Activated CD4-positive, alpha-beta memory T cell treated with anti-CD3 and anti-CD28 coated beads for 36 hours (primary cell): ENCODE data around the gene CDCA3. TPM values are rescaled to one million over a fixed set of nuclear protein-coding genes. Genes with fewer than 3 reads are reported as not detected.
"Not testable (repeated sequence)": the region's sequence is repeated elsewhere in the genome, so short reads cannot be mapped to it uniquely, and the experiment has no call there.

Experiments used
- CTCF ChIA-PET: fragments of 350-600 bp; sonication (Branson Sonifier 250); formaldehyde crosslinking; loops from one replicate; lab custom pipeline; 2021; ENCODE audit warnings: antibody characterized with exemption, inconsistent platforms; lab: Charles Lee
- POLR2A ChIA-PET: fragments of 350-600 bp; sonication (Branson Sonifier 250); formaldehyde crosslinking; loops from one replicate; lab custom pipeline; 2021; ENCODE audit warnings: antibody characterized with exemption; lab: Charles Lee
- DNase-seq: peaks from one replicate; pipeline ENCODE4 v3.0.0-alpha.2; 2020
- H3K27ac Mint-ChIP-seq: one replicate; pipeline ENCODE4 v1.8.0; 2021; ENCODE audit warnings: mixed read lengths
- H3K27me3 Mint-ChIP-seq: one replicate; pipeline ENCODE4 v1.8.0; 2021; ENCODE audit warnings: mixed read lengths
- H3K36me3 Mint-ChIP-seq: one replicate; pipeline ENCODE4 v1.8.0; 2021; ENCODE audit warnings: mixed read lengths
- H3K4me1 Mint-ChIP-seq: one replicate; pipeline ENCODE4 v1.8.0; 2021; ENCODE audit warnings: low read depth, mixed read lengths
- H3K4me3 Mint-ChIP-seq: one replicate; pipeline ENCODE4 v1.8.0; 2021; ENCODE audit warnings: mild to moderate bottlenecking, mixed read lengths
- H3K9me3 Mint-ChIP-seq: one replicate; pipeline ENCODE4 v1.8.0; 2021; ENCODE audit warnings: mixed read lengths
- intact Hi-C: fragments of 100-400 bp; cut with micrococcal nuclease; formaldehyde crosslinking; loops from one replicate; pipeline ENCODE4 v1.15.1; 2023
- total RNA-seq, 2 experiments: library from RNA; stranded (reverse); gene quantifications; one replicate each; pipeline ENCODE4 v1.2.3, GENCODE V29; 2021

CDCA3 gene
- total RNA-seq = 10 to 100 TPM; 80.3 to 87.8 TPM

GRCh38 chr12:6851153-6851920 lies at the start of gene CDCA3:
Gene CDCA3 (minus strand): TSS chr12:6851286. CDS start chr12:6850952, 334 bp downstream.
- DNase-seq = peak; percentile 97
- peaks cover 29% of the 10 kb centered on the region for H3K4me1 Mint-ChIP-seq
- H3K36me3 Mint-ChIP-seq = peaks cover 29% of the 10 kb centered on the region
- peak within 1 kb of the TSS; percentile 95 for H3K4me3 Mint-ChIP-seq
- POLR2A ChIA-PET = interaction anchor here (0.8 to 5.0 kb wide), 25 partner anchors 8 to 381 kb away, joined by 3 to 94 read pairs (median 6); partner anchors contain the start of genes C12orf57, CD4, COPS7A and GAPDH
- H3K27me3 Mint-ChIP-seq = no peaks in the 10 kb centered on the region
- peak within 1 kb of the TSS; percentile 98 for H3K27ac Mint-ChIP-seq
- H3K9me3 Mint-ChIP-seq = no peaks in the 10 kb centered on the region
- CTCF ChIA-PET = interaction anchor here (0.9 to 6.5 kb wide), 18 partner anchors 9 to 358 kb away, joined by 3 to 74 read pairs (median 5); partner anchors contain the start of genes MLF2, MRPL51, PTMS and SPSB2
- intact Hi-C loops = loop anchor here (1.0 to 5.0 kb wide), 4 partner anchors 162 to 424 kb away; partner anchors contain the start of genes CHD4, MRPL51 and ZNF384

- Mint-ChIP-seq H3K36me3 (no peaks in the 10 kb centered on the region), H3K27me3 (no peaks in the 10 kb centered on the region), H3K4me3 (no peak overlapping the region), H3K9me3 (no peaks in the 10 kb centered on the region), H3K4me1 (peaks cover 7% of the 10 kb centered on the region), H3K27ac (no peak overlapping the region)
- CTCF ChIA-PET = interaction anchor here (0.6 to 1.5 kb wide), 4 partner anchors 9 to 119 kb away, joined by 4 to 7 read pairs (median 5); no protein-coding TSS in a partner anchor
- peak; percentile 47 for DNase-seq
- intact Hi-C loops = no loop called here
- POLR2A ChIA-PET = interaction anchor here (0.7 kb wide), 1 partner anchor 27 kb away, joined by 3 read pairs; the partner anchor contains the start of gene SPSB2
Measured at GRCh38 chr12:6899837-6900519, 48.9 kb upstream of the CDCA3 start.

DNA sequence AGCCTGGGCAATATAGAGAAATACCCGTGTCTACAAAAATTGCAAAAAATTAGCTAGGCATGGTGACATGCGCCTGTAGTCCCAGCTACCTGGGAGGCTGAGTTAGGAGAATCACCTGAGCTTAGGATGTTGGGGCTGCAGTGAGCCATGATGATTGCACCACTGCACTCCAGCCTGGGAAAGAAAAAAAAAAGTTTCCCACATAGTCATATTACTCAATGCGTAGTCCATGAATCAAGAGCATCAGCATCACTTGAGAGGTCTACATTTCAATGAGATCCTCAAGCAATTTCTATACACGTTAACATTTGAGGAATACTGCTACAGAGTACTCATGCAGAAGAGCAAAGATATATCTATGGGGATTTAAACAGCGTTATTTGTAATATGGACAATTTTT lies 48.3 kb upstream of the CDCA3 start:
- Mint-ChIP-seq H3K27me3 (no peaks in the 10 kb centered on the region), H3K4me3 (no peak overlapping the region), H3K4me1 (peaks cover 7% of the 10 kb centered on the region), H3K9me3 (no peaks in the 10 kb centered on the region), H3K36me3 (no peaks in the 10 kb centered on the region), H3K27ac (no peak overlapping the region)
- intact Hi-C loops = no loop called here
- DNase-seq = no peak
- ChIA-PET POLR2A (interaction anchor here (0.7 kb wide), 1 partner anchor 27 kb away, joined by 3 read pairs; the partner anchor contains the start of gene SPSB2), CTCF (interaction anchor here (0.7 to 1.5 kb wide), 3 partner anchors 8 to 146 kb away, joined by 4 to 7 read pairs (median 4); partner anchors contain the start of gene MLF2)

- CTCF ChIA-PET = interaction anchor here (0.7 to 1.2 kb wide), 3 partner anchors 25 to 965 kb away, joined by 3 read pairs; no protein-coding TSS in a partner anchor
- Mint-ChIP-seq H3K4me3 (no peak overlapping the region), H3K9me3 (no peaks in the 10 kb centered on the region), H3K27me3 (no peaks in the 10 kb centered on the region), H3K36me3 (no peaks in the 10 kb centered on the region), H3K4me1 (peaks cover 10% of the 10 kb centered on the region), H3K27ac (no peak overlapping the region)
- no peak for DNase-seq
- POLR2A ChIA-PET = interaction anchor here (0.5 kb wide), 1 partner anchor 228 kb away, joined by 3 read pairs; no protein-coding TSS in a partner anchor
- intact Hi-C loops = no loop called here
Measured at GRCh38 chr12:6896846-6897435, 45.9 kb upstream of the CDCA3 start.

- peaks cover 17% of the 10 kb centered on the region for H3K4me1 Mint-ChIP-seq
- no peaks in the 10 kb centered on the region for H3K27me3 Mint-ChIP-seq
- H3K27ac Mint-ChIP-seq = no peak overlapping the region
- H3K4me3 Mint-ChIP-seq = no peak overlapping the region
- peaks cover 2% of the 10 kb centered on the region for H3K36me3 Mint-ChIP-seq
- intact Hi-C loops = no loop called here
- H3K9me3 Mint-ChIP-seq = no peaks in the 10 kb centered on the region
- CTCF ChIA-PET = interaction anchor here (0.6 to 1.0 kb wide), 2 partner anchors 44 to 70 kb away, joined by 3 to 6 read pairs; no protein-coding TSS in a partner anchor
- DNase-seq = no peak
- POLR2A ChIA-PET = no interaction called here
Measured at GRCh38 chr12:6894321-6894720, 43.2 kb upstream of the CDCA3 start.

DNA sequence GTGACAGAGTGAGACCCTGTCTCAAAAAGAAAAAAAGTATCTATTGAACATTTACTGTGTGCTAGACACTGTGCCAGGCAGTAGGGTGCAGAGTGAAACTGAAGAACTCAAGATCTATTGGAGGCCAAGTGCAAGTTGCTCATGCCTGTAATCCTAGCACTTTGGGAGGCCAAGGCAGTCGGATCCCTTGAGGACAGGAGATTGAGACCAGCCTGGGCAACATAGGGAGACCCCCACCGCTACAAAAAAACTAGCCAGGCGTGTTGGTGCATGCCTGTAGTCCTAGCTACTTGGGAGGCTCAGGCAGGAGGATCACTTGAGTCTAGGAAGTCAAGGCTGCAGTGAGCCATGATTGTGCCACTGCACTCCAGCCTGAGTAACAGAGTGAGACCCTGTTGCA lies 41.6 kb upstream of the CDCA3 start:
- DNase-seq, H3K9me3 Mint-ChIP-seq, H3K27me3 Mint-ChIP-seq, H3K36me3 Mint-ChIP-seq, intact Hi-C loops, H3K27ac Mint-ChIP-seq: not testable (repeated sequence)
- Mint-ChIP-seq H3K4me3 (peak overlapping the region; percentile 30), H3K4me1 (peaks cover 17% of the 10 kb centered on the region)
- POLR2A ChIA-PET = interaction anchor here (2.0 kb wide), 2 partner anchors 22 to 51 kb away, joined by 8 to 9 read pairs; partner anchors contain the start of genes C12orf57, ENO2 and RNU7-1
- CTCF ChIA-PET = interaction anchor here (2.0 to 2.4 kb wide), 4 partner anchors 20 to 65 kb away, joined by 4 to 53 read pairs (median 17); partner anchors contain the start of genes CDCA3, SPSB2 and USP5

DNA sequence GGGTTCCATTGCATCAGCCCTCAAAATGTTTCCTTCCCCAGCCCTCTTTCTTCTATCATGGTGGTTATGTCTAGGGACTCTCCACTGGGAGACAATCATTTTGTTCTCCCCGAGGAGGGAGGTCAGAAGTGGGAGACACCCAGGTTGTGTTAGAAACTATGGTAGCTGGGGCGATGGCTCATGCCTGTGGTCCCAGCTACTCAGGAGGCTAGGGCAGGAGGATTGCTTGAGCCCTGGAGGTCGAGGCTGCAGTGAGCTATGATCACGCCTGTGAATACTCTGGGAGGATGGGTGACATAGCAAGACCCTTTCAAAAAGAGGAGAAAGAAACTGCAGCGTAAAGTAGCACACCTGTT lies 40.5 kb upstream of the CDCA3 start:
- Mint-ChIP-seq H3K27me3 (no peaks in the 10 kb centered on the region), H3K4me1 (peaks cover 17% of the 10 kb centered on the region), H3K27ac (peak overlapping the region; percentile 97), H3K9me3 (no peaks in the 10 kb centered on the region), H3K36me3 (peaks cover 2% of the 10 kb centered on the region), H3K4me3 (peak overlapping the region; percentile 82)
- intact Hi-C loops = loop anchor here (1.0 kb wide), 7 partner anchors 13 to 138 kb away; partner anchors contain the start of genes ENO2, LRRC23, MLF2 and RNU7-1
- ChIA-PET CTCF (interaction anchor here (0.6 to 3.2 kb wide), 33 partner anchors 8 to 221 kb away, joined by 3 to 53 read pairs (median 5); partner anchors contain the start of genes C12orf57, CD4, CDCA3 and COPS7A), POLR2A (interaction anchor here (0.8 to 2.0 kb wide), 14 partner anchors 13 to 202 kb away, joined by 3 to 24 read pairs (median 5); partner anchors contain the start of genes C12orf57, CD4, CDCA3 and ENO2)
- DNase-seq = peak; percentile 35

GRCh38 chr12:6890789-6891645 lies 39.9 kb upstream of the CDCA3 start:
- H3K4me3 Mint-ChIP-seq = peak overlapping the region; percentile 84
- H3K36me3 Mint-ChIP-seq = peaks cover 2% of the 10 kb centered on the region
- DNase-seq = peak; percentile 99
- peaks cover 17% of the 10 kb centered on the region for H3K4me1 Mint-ChIP-seq
- intact Hi-C loops = loop anchor here (1.0 kb wide), 7 partner anchors 13 to 138 kb away; partner anchors contain the start of genes ENO2, LRRC23, MLF2 and RNU7-1
- ChIA-PET CTCF (interaction anchor here (0.6 to 3.2 kb wide), 37 partner anchors 9 to 222 kb away, joined by 3 to 53 read pairs (median 5); partner anchors contain the start of genes C12orf57, CD4, CDCA3 and COPS7A), POLR2A (interaction anchor here (0.8 to 2.0 kb wide), 14 partner anchors 13 to 201 kb away, joined by 3 to 24 read pairs (median 5); partner anchors contain the start of genes C12orf57, CD4, CDCA3 and ENO2)
- H3K27ac Mint-ChIP-seq = peak overlapping the region; percentile 97
- no peaks in the 10 kb centered on the region for H3K27me3 Mint-ChIP-seq
- H3K9me3 Mint-ChIP-seq = no peaks in the 10 kb centered on the region

DNA sequence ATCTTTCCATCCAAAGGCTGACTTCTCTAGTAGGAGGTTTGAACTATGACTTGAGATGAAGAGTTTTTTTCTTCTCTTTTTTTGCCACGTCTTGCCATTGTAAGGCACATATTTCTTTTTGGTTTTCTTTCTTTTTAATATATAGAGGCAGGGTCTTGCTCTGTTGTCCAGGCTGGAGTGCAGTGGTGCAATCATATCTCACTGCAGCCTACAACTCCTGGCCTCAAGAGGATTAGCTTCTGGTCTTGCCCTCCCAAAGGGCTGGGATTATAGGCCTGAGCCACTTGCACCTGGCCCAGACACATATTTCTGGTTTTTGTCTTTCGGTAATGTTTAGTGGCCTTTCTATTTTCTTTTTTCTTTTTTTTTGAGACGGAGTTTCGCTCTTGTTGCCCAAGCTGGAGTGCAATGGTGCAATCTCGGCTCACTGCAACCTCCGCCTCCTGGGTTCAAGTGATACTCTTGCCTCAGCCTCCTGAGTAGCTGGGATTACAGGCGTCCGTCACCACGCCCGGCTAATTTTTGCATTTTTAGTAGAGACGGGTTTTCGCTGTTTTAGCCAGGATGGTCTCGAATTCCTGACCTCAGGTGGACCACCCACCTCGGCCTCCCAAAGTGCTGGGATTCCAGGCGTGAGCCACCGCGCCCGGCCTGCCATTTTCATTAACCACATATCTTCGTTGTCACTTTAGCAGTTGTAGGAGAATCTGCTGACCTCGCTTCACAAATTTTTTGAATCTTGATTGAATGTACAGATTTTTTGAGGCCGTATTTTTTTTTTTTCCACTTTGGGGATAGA lies 38.9 kb upstream of the CDCA3 start:
- intact Hi-C loops, DNase-seq, H3K36me3 Mint-ChIP-seq, H3K27me3 Mint-ChIP-seq, POLR2A ChIA-PET, H3K9me3 Mint-ChIP-seq: not testable (repeated sequence)
- CTCF ChIA-PET = interaction anchor here (3.2 kb wide), 1 partner anchor 21 kb away, joined by 27 read pairs; no protein-coding TSS in a partner anchor
- Mint-ChIP-seq H3K4me3 (peak overlapping the region; percentile 84), H3K4me1 (peaks cover 17% of the 10 kb centered on the region), H3K27ac (peak overlapping the region; percentile 97)
